Measurements from ENCODE around the gene DOK6.

DNA sequence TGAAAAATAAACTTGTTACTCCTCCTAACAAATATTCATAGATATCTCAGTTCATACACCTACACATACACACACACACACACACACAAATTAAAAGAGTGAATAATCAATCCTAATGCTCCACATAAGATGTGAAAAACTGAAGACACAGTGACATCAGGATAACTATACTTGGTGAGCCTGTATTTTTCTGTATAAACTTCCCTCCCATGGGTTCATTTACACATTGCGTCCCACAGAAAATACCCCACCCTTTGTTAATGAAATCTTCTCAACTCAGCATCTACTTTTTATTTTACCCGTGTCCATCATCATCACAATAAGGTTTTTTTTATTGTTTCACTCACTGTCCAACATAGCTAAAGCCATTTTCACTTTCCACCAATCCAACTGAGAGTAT is 486.6 kb downstream of the DOK6 start:
- TF ChIP-seq POLR2A (IDR thresholded peaks at IDR 0.05), result no peak
- TF ChIP-seq, protein P1, sequence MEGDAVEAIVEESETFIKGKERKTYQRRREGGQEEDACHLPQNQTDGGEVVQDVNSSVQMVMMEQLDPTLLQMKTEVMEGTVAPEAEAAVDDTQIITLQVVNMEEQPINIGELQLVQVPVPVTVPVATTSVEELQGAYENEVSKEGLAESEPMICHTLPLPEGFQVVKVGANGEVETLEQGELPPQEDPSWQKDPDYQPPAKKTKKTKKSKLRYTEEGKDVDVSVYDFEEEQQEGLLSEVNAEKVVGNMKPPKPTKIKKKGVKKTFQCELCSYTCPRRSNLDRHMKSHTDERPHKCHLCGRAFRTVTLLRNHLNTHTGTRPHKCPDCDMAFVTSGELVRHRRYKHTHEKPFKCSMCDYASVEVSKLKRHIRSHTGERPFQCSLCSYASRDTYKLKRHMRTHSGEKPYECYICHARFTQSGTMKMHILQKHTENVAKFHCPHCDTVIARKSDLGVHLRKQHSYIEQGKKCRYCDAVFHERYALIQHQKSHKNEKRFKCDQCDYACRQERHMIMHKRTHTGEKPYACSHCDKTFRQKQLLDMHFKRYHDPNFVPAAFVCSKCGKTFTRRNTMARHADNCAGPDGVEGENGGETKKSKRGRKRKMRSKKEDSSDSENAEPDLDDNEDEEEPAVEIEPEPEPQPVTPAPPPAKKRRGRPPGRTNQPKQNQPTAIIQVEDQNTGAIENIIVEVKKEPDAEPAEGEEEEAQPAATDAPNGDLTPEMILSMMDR (IDR thresholded peaks at IDR 0.05 in 8 of 11, conservative IDR thresholded peaks at IDR 0.05 in 3 of 11), result no peak

Data from spleen (tissue), 7 donors.